GM12872 (cell line): Measurements from ENCODE around the gene RBMY1A1.
"Not testable (repeated sequence)": the region's sequence is repeated elsewhere in the genome, so short reads cannot be mapped to it uniquely, and the experiment has no call there.

Source experiments
- CTCF ChIP-seq: IDR thresholded peaks from 3 replicates; pipeline ENCODE4 v1.5.1; 2011; ENCODE audit warnings: low read depth, mild to moderate bottlenecking, low read length, moderate library complexity; ENCODE audit not compliant: insufficient read depth

The RBMY1A1 gene

GRCh38 chrY:21534579-21534978 lies at the start of gene RBMY1A1:
Gene RBMY1A1 (plus strand): TSS chrY:21534879. CDS start chrY:21536892, 2,013 bp downstream.
- not testable (repeated sequence) for TF ChIP-seq CTCF

- TF ChIP-seq CTCF, result not testable (repeated sequence)
Measured at GRCh38 chrY:21511038-21511437, 23.6 kb upstream of the RBMY1A1 start, which contains the start of gene RBMY1B. Gene RBMY1B (plus strand): TSS chrY:21511338. CDS start chrY:21513351, 2,013 bp downstream.

- TF ChIP-seq CTCF, result no peak
Measured at GRCh38 chrY:21585449-21585848, 50.8 kb downstream of the RBMY1A1 start.

- no peak for TF ChIP-seq CTCF
Measured at GRCh38 chrY:21592059-21592458, 57.4 kb downstream of the RBMY1A1 start.
